Breast epithelium (tissue), 4 donors: ENCODE measurements around the gene ZNF653. TPM values are rescaled to one million over a fixed set of nuclear protein-coding genes. Genes with fewer than 3 reads are reported as not detected.
"Not testable (repeated sequence)": the region's sequence is repeated elsewhere in the genome, so short reads cannot be mapped to it uniquely, and the experiment has no call there.

Source experiments
- DNase-seq, 2 donors: peaks; one replicate each; pipeline ENCODE4 v3.0.0-alpha.2; 2019; ENCODE audit warnings: low spot score in 2 of 2
- H3K27ac ChIP-seq, 2 donors: fragments of 200-600 bp; sonication (generic) in 1 of 2; one replicate each; pipeline ENCODE4 v1.5.1; 2016 to 2019; ENCODE audit warnings: mild to moderate bottlenecking in 1 of 2
- H3K27me3 ChIP-seq, 2 donors: fragments of 200-600 bp; sonication (generic) in 1 of 2; one replicate each; pipeline versions ENCODE4 v1.5.1 to v1.6.0; 2017 to 2019; ENCODE audit warnings: control low read depth in 1 of 2, mild to moderate bottlenecking in 1 of 2
- H3K36me3 ChIP-seq: fragments of 200-600 bp; one replicate; pipeline ENCODE4 v1.5.1; 2019
- H3K4me1 ChIP-seq, 2 donors: fragments of 200-600 bp; sonication (generic); one replicate each; pipeline ENCODE4 v1.5.1; 2016 to 2019; ENCODE audit warnings: control low read depth in 1 of 2
- H3K4me3 ChIP-seq, 3 donors: fragments of 200-600 bp; sonication (generic); 1 replicate in 2 of 3; 2 replicates in 1 of 3; pipeline ENCODE4 v1.5.1; 2016 to 2019; ENCODE audit warnings: mild to moderate bottlenecking in 3 of 3, moderate library complexity in 2 of 3
- H3K9me3 ChIP-seq, 2 donors: fragments of 200-600 bp; sonication (generic) in 1 of 2; one replicate each; pipeline ENCODE4 v1.5.1; 2016 to 2019; ENCODE audit warnings: control low read depth in 1 of 2
- POLR2A ChIP-seq: fragments of 450-650 bp; IDR thresholded peaks from one replicate; pipeline ENCODE4 v1.6.1; 2016; ENCODE audit warnings: antibody characterized with exemption, mild to moderate bottlenecking, moderate library complexity
- POLR2AphosphoS5 ChIP-seq, 3 donors: sonication (generic); formaldehyde crosslinking; IDR thresholded peaks; one replicate each; pipeline ENCODE4 v1.6.1; 2017; ENCODE audit warnings: antibody characterized with exemption in 3 of 3
- intact Hi-C: fragments of 100-400 bp; cut with DNase I; formaldehyde crosslinking; loops from one replicate; pipeline ENCODE4 v1.15.1; 2023; ENCODE audit warnings: low total_unique reads
- total RNA-seq, 3 donors: library from RNA; depleted of rRNA; stranded (reverse); fragments of >200 nt; gene quantifications; one replicate each; pipeline ENCODE4 v1.1.0, GENCODE V29; 2016
- TF ChIP-seq, protein P1 (sequence below), 3 donors: fragments of 450-650 bp; IDR thresholded peaks; one replicate each; pipeline ENCODE4 v1.5.1; 2016 to 2017; ENCODE audit warnings: antibody characterized with exemption in 3 of 3, mild to moderate bottlenecking in 3 of 3, moderate library complexity in 3 of 3

ZNF653 gene
- total RNA-seq, 3 donors from 2014 or later: 3.4 to 14.0 (median 10.8) TPM

DNA sequence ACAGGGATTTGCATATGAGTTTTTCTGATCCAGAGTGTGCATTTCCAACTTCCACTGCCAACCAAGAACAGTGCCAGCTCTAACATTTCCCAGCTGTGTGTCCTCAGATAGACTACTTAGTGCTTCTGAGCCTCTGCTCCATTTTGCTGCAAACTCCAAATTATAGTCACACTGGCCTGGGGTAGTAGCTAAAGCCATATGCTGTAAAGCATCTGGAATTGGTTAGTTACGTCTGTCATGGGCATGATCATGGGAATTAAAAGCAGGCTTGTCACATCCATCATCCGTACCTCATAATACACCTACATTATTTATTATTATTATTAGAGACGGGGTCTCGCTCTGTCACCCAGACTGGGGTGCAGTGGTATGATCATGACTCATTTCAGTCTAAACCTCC is 31.9 kb downstream of the ZNF653 start:
- intact Hi-C loops: no loop called here
- H3K4me3 ChIP-seq: no peak overlapping the region
- H3K27ac ChIP-seq: no peak overlapping the region
- no peak for TF ChIP-seq POLR2AphosphoS5 (IDR thresholded peaks at IDR 0.05)
- TF ChIP-seq, protein P1, sequence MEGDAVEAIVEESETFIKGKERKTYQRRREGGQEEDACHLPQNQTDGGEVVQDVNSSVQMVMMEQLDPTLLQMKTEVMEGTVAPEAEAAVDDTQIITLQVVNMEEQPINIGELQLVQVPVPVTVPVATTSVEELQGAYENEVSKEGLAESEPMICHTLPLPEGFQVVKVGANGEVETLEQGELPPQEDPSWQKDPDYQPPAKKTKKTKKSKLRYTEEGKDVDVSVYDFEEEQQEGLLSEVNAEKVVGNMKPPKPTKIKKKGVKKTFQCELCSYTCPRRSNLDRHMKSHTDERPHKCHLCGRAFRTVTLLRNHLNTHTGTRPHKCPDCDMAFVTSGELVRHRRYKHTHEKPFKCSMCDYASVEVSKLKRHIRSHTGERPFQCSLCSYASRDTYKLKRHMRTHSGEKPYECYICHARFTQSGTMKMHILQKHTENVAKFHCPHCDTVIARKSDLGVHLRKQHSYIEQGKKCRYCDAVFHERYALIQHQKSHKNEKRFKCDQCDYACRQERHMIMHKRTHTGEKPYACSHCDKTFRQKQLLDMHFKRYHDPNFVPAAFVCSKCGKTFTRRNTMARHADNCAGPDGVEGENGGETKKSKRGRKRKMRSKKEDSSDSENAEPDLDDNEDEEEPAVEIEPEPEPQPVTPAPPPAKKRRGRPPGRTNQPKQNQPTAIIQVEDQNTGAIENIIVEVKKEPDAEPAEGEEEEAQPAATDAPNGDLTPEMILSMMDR (IDR thresholded peaks at IDR 0.05): no peak
- no peak for TF ChIP-seq POLR2A
- no peak for DNase-seq
- H3K27me3 ChIP-seq: no peaks in the 10 kb centered on the region
- no peaks in the 10 kb centered on the region for H3K36me3 ChIP-seq
- H3K4me1 ChIP-seq: no peaks in the 10 kb centered on the region
- H3K9me3 ChIP-seq: no peaks in the 10 kb centered on the region

DNA sequence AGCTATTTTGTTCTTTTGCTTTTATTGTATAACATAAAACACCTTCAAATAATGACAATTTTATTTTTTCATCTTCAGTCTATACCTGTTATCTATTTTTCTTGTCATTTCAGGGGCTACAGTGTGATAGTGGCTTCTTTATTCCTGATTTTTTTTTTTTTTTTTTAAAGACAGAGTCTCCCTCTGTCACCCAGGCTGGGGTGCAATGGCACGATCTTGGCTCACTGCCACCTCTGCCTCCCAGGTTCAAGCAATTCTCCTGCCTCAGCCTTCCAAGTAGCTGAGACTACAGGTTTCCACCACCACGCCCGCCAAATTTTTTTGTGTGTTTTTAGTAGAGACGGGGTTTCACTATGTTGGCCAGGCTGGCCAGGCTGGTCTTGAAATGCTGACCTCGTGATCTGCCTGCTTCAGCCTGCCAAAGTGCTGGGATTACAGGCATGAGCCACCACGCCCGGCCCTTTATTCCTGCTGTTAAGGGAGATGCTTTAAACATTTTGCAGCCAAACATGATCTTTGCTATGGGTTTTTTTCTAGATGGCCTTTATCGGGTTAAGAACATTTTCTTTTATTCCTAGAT is 37.3 kb downstream of the ZNF653 start:
- H3K27ac ChIP-seq, H3K4me3 ChIP-seq, H3K36me3 ChIP-seq, H3K4me1 ChIP-seq, DNase-seq, H3K27me3 ChIP-seq, H3K9me3 ChIP-seq, intact Hi-C loops: not testable (repeated sequence)

DNA sequence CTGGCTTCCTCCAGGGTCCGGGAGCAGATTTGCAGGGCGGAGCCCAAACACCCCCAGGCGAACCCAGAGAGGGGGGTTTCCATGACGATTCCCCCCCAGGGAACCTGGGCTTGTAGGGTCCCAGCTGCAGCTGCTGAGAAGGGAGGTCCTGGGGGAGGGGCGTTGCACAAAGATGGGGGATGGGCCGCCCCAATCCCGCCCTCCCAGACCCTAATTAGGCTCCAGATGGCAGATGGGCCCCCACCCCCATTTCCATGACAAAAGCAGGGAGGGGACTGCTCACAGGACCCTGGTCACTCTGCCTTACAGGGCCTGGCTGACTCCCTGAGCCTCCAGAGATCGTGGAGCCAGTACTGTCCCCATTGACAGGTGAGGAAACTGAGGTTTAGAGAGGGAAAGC is 40.0 kb downstream of the ZNF653 start:
- H3K4me1 ChIP-seq: no peaks in the 10 kb centered on the region
- TF ChIP-seq POLR2AphosphoS5 (IDR thresholded peaks at IDR 0.05): no peak
- TF ChIP-seq, protein P1 (IDR thresholded peaks at IDR 0.05): no peak
- TF ChIP-seq POLR2A: no peak
- H3K27me3 ChIP-seq: no peaks in the 10 kb centered on the region
- intact Hi-C loops: no loop called here
- H3K4me3 ChIP-seq: no peak overlapping the region
- H3K36me3 ChIP-seq: no peaks in the 10 kb centered on the region
- no peaks in the 10 kb centered on the region for H3K9me3 ChIP-seq
- no peak overlapping the region for H3K27ac ChIP-seq
- no peak for DNase-seq

DNA sequence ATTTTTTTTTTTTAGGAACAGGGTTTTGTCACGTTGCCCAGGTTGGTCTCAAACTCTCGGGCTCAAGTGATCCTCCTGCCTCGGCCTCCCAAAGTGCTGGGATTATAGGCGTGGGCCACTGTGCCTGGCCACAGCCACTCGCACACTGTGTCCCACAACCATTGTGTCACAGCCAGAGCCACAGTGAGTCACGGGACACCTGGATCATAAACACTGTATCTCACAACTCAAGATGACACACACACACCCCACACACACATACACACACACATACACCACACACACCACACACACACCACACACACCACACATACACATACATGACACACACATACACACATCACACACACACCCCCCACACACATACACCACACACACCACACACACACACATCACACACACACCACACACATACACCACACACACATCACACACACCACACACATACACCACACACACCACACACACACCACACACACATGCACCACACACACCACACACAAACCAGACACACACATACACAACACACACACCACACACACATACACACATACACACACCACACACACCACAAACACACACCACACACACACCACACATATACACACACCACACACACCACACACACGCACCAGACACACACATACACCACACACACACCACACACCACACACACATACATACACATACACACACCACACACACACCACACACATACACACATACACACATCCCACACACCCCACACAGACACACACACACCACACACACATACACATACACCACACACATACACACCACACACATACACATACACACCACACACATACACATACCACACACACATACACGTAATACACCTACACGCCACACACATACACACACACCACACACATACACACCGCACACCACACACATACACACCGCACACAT is 41.0 kb downstream of the ZNF653 start:
- intact Hi-C loops: no loop called here
- TF ChIP-seq POLR2AphosphoS5 (IDR thresholded peaks at IDR 0.05) (no peak), POLR2A (no peak)
- TF ChIP-seq, protein P1 (IDR thresholded peaks at IDR 0.05): no peak

DNA sequence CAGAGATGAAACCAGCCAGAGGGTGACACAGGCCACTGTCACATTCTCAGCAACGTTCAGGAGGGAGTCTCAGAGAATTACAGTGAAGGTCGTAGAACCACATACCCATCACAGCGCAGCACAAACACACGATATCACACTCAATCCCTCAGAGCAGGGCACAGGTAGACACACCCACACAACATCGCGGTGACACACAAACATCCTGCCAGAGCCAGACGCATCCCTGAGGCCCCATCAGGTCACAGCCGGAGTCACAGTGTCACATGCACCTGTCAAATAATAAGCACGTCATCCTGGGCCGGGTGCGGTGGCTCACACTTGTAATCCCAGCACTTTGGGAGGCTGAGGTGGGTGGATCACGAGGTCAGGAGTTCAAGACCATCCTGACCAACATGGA is 42.2 kb downstream of the ZNF653 start:
- Histone ChIP-seq H3K4me3 (no peak overlapping the region), H3K27me3 (no peaks in the 10 kb centered on the region), H3K36me3 (no peaks in the 10 kb centered on the region), H3K9me3 (no peaks in the 10 kb centered on the region), H3K4me1 (no peaks in the 10 kb centered on the region), H3K27ac (no peak overlapping the region)
- DNase-seq: no peak
- intact Hi-C loops: loop anchor here (1.0 kb wide), 1 partner anchor 21 kb away; no protein-coding TSS in a partner anchor
- no peak for TF ChIP-seq POLR2A
- TF ChIP-seq, protein P1 (IDR thresholded peaks at IDR 0.05): no peak
- no peak for TF ChIP-seq POLR2AphosphoS5 (IDR thresholded peaks at IDR 0.05)

More for the DNA sequence above, 41.0 kb downstream of the ZNF653 start:
- no peak for DNase-seq
- no peaks in the 10 kb centered on the region for H3K27me3 ChIP-seq
- H3K4me1 ChIP-seq: no peaks in the 10 kb centered on the region
- no peak overlapping the region for H3K4me3 ChIP-seq
- no peak overlapping the region for H3K27ac ChIP-seq
- H3K36me3 ChIP-seq: no peaks in the 10 kb centered on the region
- no peaks in the 10 kb centered on the region for H3K9me3 ChIP-seq
